ENCODE results near the gene DCAKD. TPM values are rescaled to one million over a fixed set of nuclear protein-coding genes. Genes with fewer than 3 reads are reported as not detected.
"Not testable (repeated sequence)": the region's sequence is repeated elsewhere in the genome, so short reads cannot be mapped to it uniquely, and the experiment has no call there.

DCAKD gene
- polyA plus RNA-seq, 1 donor, result 28.6 TPM

- DNase-seq (ENCODE audit: low read depth), result no peak
Observed at GRCh38 chr17:45063198-45063597, 11.8 kb upstream of the DCAKD start.

GRCh38 chr17:45061606-45062205 lies 10.3 kb upstream of the DCAKD start:
- no peak for DNase-seq (ENCODE audit: low read depth)

GRCh38 chr17:45060797-45061605 lies 9.6 kb upstream of the DCAKD start, which contains the start of gene NMT1:
TSS of gene NMT1 (plus strand) at chr17:45061317. CDS start at chr17:45061330, 13 bp downstream.
- DNase-seq (ENCODE audit: low read depth), result peak; percentile 99

GRCh38 chr17:45060382-45060796 lies 9.0 kb upstream of the DCAKD start:
- no peak for DNase-seq (ENCODE audit: low read depth)

GRCh38 chr17:45052052-45052772 lies 780 bp upstream of the DCAKD start:
- DNase-seq (ENCODE audit: low read depth), result no peak

GRCh38 chr17:45051720-45052051 lies 254 bp upstream of the DCAKD start:
- not testable (repeated sequence) for DNase-seq (ENCODE audit: low read depth)

GRCh38 chr17:45050481-45051059 lies 862 bp downstream of the DCAKD start:
- no peak for DNase-seq (ENCODE audit: low read depth)

GRCh38 chr17:45048795-45049563 lies 2.5 kb downstream of the DCAKD start:
- DNase-seq (ENCODE audit: low read depth), result no peak

- DNase-seq (ENCODE audit: low read depth), result no peak
Observed at GRCh38 chr17:45046537-45047125, 4.8 kb downstream of the DCAKD start.

- DNase-seq (ENCODE audit: low read depth), result no peak
Observed at GRCh38 chr17:45043813-45044540, 7.5 kb downstream of the DCAKD start.

GRCh38 chr17:45042346-45043120 lies 8.9 kb downstream of the DCAKD start:
- no peak for DNase-seq (ENCODE audit: low read depth)

- no peak for DNase-seq (ENCODE audit: low read depth)
Observed at GRCh38 chr17:45040459-45040858, 11.0 kb downstream of the DCAKD start.

GRCh38 chr17:45038728-45039634 lies 12.5 kb downstream of the DCAKD start:
- DNase-seq (ENCODE audit: low read depth), result no peak

- DNase-seq (ENCODE audit: low read depth), result no peak
Observed at GRCh38 chr17:45036691-45037090, 14.7 kb downstream of the DCAKD start.

GRCh38 chr17:45035848-45036247 lies 15.6 kb downstream of the DCAKD start:
- no peak for DNase-seq (ENCODE audit: low read depth)

GRCh38 chr17:45034599-45034998 lies 16.8 kb downstream of the DCAKD start:
- DNase-seq (ENCODE audit: low read depth), result no peak

GRCh38 chr17:45032174-45032541 lies 19.3 kb downstream of the DCAKD start:
- DNase-seq (ENCODE audit: low read depth), result no peak
